HG03565 (cell line): Measurements from ENCODE around the gene SPAG5.

ENCODE experiments used
- ATAC-seq: cut with Tn5 transposase; IDR thresholded peaks from one replicate; pipeline ENCODE4 v1.9.1; 2021; ENCODE audit warnings: mild to moderate bottlenecking, moderate library complexity; ENCODE audit not compliant: unreplicated experiment

The SPAG5 gene

DNA sequence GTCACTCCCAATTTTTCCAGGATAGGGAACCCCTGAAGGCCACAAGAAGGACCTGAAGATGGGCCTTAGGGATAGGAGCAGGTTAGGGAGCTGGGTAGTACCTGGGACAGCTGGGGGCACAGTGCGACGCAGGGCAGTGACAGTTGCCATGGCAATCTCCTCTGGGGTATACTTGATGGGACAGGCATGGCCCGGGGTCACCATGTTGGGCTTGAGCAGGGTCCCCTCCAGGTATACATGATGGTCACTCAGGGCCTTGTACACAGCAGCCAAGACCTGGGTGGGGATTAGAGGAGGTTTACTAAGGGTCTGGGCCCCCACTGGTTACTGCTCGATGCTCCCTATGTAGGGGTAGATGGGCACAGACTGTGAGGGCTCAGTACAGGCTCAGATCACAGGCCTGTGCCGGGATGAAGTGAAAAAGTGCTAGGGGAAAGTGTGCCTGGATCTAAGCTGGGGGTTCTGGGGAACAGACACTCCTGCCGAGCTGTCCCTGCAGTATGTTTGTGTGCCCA lies 24.8 kb downstream of the SPAG5 start:
- no peak for ATAC-seq

DNA sequence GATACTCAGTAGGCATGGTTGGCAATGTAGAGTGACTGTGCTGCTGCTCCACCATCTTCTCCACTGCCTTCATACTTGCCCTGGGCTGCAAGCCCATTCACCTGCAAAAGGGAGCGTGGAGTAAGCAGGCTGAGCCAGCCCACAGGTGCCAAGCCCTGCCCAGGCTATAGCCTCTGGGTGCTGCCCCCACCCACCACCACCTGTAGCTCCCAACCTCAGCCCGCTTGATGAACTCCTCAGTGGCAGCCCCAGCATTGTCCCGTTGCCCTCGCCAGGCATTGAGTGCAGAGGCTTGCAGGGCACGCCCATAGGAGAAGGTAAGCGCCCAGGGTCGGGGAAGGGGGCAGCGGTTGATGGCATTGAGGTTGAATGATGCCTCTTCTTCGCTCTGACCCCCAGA lies 25.3 kb downstream of the SPAG5 start:
- ATAC-seq, result no peak

GRCh38 chr17:28573040-28573380 lies 25.8 kb downstream of the SPAG5 start:
- no peak for ATAC-seq

DNA sequence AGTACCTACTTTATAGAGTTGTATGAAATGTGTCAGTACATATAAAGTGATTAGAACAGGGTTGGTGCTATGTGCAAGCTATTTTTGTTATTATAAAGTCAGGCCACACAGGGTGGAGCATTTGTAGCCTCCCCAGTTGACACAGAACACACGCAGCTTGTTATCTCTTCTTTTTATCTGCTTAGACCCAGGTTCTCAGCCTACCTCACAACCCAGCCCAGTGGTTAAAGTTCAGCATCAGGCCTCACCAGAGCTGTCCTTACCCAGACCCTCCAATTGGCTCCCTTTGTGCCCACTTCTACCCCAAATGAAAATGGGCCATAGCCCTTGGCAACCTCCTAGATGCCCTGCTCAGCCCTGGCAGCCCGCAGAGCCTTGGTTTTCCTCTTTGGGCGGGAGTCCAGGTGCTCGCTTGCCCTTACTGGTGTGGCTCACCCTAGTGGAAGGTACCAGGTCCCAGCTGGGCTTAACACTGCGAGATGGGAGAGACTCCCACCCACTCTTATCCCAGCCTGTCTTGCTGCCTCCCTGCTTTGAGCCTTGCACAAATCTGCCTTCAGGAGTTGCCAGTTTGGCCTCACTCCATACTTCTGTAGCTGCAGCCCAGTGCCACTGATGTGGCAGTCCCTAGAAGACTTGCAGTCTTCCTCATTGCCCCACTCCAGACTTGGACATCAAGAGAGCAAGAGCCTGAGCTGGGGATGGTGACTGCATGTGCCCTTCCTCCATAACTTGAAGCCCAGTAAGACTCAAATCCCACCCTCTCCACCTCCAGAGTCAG lies 26.4 kb downstream of the SPAG5 start:
- ATAC-seq, result no peak

- peak; percentile 66 for ATAC-seq
These were observed 27.3 kb downstream of the SPAG5 start, which contains the start of gene PIGS for GRCh38 chr17:28571361-28572122. Gene PIGS, minus strand, starts transcription at chr17:28571524. Its CDS starts 28 bp downstream, at chr17:28571496.

- no peak for ATAC-seq
These were observed 28.0 kb downstream of the SPAG5 start for GRCh38 chr17:28570716-28571360.

DNA sequence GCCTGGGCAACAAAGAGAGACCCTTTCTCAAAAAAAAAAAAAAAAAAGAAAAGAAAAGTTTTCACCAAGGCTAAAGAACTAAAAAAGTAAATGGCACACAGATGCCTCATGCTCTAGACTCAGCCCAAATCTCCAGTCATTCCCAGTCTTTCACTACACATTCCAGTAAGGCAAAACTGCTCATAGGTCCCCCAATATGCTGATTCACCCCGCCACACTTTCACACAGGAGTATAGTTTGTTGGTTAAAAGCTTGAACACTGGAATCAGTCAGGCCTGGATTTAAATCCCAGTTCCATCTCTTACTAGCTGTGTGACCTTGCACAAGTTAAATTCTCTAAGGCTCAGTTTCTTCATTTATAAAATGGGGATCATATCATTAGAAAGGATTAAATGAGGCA lies 29.4 kb downstream of the SPAG5 start:
- no peak for ATAC-seq

- ATAC-seq, result no peak
These were observed 31.2 kb downstream of the SPAG5 start for GRCh38 chr17:28567604-28568003.

- no peak for ATAC-seq
These were observed 35.4 kb downstream of the SPAG5 start for GRCh38 chr17:28563475-28563874.

- no peak for ATAC-seq
These were observed 43.8 kb downstream of the SPAG5 start for GRCh38 chr17:28555022-28555421.

DNA sequence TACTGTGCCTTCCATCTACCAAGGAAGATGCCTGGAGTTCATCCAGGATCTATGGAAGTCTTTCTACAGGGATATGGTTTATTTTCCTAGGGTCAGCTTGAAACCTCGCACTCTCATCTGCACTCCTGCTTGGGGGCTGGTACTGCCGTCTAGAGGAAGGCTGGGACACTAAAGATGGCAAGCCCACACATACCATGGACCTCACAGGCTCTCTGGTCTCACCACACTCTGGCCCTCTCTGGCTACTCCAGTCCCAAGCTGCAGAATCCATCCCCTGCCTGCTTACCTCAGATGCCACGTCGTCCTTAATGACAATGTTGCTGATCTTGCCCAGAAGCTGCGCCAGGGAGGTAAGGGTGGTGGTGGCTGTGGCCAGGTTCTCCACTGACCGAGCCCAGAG lies 44.3 kb downstream of the SPAG5 start:
- no peak for ATAC-seq

GRCh38 chr17:28553000-28553505 lies 45.8 kb downstream of the SPAG5 start:
- ATAC-seq, result no peak

- ATAC-seq, result no peak
These were observed 46.4 kb downstream of the SPAG5 start, which contains the start of gene UNC119 for GRCh38 chr17:28552176-28552999. Gene UNC119, minus strand, starts transcription at chr17:28552624. Its CDS starts 67 bp downstream, at chr17:28552557.

GRCh38 chr17:28551421-28552175 lies 47.2 kb downstream of the SPAG5 start:
- no peak for ATAC-seq

GRCh38 chr17:28550858-28551257 lies 48.0 kb downstream of the SPAG5 start:
- ATAC-seq, result no peak

DNA sequence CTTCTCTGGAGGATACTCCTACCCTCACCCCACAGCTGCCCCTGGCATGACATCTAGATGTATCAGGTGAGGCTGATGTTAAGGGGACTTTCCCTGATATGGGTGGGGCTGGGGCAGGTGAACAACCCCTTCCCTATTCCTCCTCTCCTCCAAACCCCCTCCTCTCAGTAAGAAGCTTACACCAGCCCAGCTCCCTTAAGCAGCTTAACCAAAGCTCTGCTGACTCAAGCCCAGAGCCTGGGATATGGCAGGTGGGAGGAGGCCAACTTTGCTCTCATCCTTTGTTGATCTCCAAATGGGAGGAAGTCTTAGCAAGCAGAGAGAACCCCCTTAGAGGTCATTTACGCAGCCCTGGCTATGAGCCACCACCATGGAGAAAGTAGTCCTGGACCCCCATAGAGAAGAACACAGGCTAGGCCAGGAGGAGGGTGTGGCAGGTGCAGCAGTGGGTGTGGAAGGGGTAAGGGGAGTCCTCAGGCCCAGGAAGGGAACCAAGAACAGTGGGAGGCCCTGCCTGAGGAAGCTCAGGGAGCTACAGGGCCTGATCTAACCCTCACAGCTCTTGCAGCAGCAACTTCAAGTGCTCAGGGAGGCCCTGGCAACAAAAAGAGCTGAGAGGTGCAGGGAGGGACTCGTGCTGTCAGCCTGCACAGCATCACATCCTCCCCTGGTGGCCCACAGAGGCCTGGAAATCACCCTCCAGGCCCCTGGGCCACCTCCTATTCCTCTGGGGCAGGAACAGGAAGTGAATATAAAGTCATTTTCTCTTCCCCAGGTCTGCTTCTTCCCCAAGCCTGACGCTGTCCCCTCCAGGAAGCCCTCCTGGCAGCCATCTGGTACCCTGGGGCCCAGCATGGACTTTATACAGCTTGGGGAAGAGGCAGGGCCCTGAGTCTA lies 49.3 kb downstream of the SPAG5 start:
- no peak for ATAC-seq

- ATAC-seq, result no peak
These were observed 50.3 kb downstream of the SPAG5 start for GRCh38 chr17:28548417-28549130.
